ENCODE results near the gene PARD3B. TPM values are rescaled to one million over a fixed set of nuclear protein-coding genes. Genes with fewer than 3 reads are reported as not detected.

The PARD3B gene
- total RNA-seq, 1 donor from 2014 or later, result 9.3 TPM

DNA sequence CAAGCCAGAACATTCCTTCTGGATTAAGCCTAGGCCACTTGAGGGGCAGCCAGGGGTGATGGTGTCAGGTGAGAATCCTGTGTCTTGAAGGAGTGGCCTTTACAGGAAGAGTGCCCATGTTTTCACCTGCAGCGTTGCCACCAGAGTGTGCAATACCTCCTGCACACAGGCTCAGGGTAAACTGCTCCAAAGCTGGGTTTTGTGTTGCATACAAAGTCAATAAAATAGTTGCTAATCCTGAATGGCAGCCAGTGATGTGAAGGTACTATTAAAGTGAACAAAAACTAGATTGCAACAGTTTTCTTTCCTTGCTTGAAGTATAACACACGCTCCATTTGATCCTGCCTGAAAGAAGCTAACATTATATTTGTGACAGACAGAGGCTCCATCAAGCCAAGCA, 1072.6 kb downstream of the PARD3B start:
- no peak for DNase-seq (ENCODE audit: low spot score)
- ATAC-seq, result peak; percentile 88

DNA sequence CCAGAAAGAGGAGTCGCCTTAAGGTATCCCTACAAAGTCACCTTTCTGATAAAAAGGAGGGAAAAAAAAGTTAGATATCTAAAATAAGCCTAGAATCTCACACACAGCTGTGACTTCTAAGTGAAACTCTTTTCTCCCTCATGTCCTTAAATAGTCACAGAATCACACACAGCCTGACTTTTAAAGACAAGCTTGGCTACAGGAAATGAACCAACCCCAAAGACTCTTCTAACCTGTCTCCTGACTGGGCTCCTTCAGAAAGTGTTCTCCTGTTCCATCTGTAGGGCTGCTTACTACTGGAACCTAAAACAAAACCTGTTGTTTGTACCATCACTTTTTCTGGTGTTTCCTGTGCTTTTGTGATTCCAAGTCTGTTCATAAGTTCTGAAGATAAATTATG, 1074.3 kb downstream of the PARD3B start:
- ATAC-seq (no peak), DNase-seq (ENCODE audit: low spot score) (no peak)

DNA sequence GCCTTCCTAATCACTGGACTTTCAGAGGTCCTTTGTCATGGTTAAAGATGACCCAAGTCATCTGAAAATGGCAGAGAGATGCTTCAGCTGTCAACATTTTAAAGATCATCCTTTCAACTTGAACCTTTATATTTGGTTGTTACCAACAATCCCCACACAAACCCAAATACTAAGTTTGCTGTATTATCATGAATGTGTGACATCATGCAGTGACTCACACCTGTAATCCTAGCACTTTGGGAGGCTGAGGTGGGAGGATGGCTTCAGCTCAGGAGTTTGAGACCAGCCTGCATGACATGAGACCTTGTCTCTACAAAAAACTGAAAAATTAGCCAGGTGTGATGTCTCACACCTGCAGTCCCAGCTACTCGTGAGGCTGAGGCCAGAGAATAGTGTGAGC, 1081.8 kb downstream of the PARD3B start:
- DNase-seq (ENCODE audit: low spot score), result no peak

DNA sequence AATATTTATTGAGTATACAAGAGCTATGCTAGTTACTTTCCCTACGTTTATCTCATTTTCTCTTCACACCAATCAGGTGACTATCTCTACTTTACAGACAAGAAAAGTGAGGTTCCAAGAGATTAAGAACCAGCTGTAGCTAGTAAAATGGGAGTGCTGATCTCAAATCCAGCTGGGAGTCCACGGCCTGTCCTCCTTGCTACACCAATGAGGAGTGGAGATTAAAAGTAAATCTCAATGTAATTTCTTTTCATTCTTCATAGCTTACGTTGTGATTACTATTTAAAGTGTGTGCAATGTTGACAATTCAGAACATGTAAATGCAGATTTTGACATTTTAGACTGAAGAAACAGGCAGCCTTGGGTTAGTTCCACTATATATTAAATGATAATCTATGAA, 1083.1 kb downstream of the PARD3B start:
- ATAC-seq (no peak), DNase-seq (ENCODE audit: low spot score) (no peak)

More for the DNA sequence above, 1081.8 kb downstream of the PARD3B start:
- ATAC-seq, result no peak

DNA sequence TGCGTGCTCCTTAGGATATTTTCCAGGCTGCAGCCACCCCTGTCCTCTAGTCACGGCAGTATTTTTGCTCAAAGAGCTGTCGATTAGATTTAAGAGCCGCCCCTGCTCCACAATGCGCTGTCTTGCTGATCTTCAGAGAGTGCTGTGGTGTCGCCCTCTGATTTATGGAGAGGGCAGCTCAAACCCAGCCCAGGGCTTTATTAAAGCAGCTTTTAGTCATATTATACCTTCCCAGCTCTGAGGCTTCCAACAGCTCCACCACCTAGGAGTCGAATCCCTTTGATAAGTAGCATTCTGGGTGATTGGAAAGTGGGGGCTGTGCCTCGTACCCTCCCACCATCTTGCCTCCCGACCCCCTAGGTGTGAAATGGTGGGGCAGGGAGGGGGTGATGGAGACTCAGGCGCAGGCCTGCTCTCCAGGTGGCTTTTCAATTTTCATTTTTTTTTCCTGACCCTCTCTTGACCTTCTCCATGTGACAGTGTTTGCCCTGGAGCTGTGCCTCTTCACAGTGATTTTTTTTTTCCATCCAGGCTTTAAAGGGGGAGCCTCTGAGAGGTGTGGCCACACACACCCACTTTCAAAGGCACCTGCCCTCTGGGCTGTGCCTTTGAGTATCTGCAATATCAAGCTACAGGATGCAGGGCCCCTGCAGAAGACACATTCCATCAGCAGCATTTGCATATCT, 1084.0 kb downstream of the PARD3B start:
- DNase-seq (ENCODE audit: low spot score) (no peak), ATAC-seq (no peak)

- ATAC-seq (no peak), DNase-seq (ENCODE audit: low spot score) (no peak)
These were observed 1088.7 kb downstream of the PARD3B start for GRCh38 chr2:205633994-205634393.

DNA sequence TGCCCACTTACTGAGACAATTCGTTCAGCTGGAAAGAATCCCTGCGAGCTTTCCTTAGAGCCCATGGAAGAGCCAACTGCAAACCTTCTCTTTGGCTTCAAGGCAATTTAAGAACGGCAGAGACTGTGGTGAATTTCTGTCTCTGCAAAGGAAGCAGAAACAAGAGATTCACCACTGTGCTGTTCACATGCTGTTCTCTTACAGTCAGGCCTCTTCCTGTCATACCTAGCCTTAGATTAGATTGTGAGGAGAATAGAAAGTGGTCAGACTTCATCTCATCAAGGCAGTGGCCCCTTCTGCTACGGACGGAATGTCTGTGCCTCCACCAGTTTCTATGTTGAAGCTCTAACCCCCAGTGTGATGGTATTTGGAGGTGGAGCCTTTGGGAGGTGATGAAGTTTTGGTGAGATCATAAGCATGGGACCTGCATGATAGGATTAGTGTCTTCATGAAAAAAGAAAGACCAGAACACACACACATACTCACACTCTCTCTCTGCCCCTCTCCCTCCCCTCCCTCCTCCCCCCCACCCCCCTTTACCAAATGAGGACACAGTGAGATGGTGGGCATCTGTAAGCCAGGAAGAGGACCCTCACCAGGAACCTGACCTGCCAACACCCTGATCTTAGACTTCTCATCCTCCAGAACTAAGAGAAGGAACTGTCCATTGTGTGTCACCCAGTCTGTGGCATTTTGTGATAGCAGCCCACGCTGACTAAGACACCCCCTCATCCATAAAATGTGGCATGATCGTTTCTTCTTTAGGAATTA, 1091.5 kb downstream of the PARD3B start:
- DNase-seq (ENCODE audit: low spot score) (no peak), ATAC-seq (no peak)

GRCh38 chr2:205637320-205637602, 1092.0 kb downstream of the PARD3B start:
- DNase-seq (ENCODE audit: low spot score), result no peak
- no peak for ATAC-seq

- no peak for ATAC-seq
- DNase-seq (ENCODE audit: low spot score), result no peak
These were observed 1092.7 kb downstream of the PARD3B start for GRCh38 chr2:205637779-205638503.

GRCh38 chr2:205640716-205641115, 1095.4 kb downstream of the PARD3B start:
- DNase-seq (ENCODE audit: low spot score) (no peak), ATAC-seq (no peak)

DNA sequence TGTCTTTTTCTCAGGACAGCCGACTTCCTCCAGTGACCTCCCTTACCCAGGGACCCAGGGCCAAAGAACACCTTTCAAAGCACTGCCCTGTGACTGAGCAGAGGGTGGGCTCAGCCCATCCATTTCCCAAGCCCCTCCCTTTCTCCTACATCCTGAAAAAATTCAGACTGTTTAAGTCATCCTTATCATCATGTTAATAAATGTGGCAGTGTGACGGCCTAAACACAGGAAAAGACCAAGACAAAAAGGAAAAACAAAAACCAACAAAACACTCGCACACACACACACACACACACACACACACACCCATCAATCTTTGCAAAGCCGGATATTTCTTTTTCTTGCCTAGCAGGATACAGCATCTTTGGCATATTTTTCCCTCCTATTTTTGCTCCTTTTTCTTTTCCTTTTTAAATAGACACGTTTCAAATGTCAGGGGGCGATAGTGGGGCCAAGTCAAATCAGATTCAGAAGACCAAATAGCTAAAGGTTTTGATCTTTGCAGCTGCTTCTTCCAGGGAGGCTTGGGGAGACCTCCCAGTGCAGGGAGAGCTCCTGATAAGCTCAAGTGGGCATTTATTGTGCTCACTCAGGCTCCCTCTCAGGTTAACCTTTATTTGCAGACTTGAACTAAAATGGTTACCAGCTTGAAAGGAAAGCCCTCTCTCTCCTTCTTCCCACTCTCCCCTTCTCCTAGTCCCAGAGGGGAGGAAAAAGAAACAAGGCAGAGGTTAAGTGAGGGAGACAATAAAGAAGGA, 1097.5 kb downstream of the PARD3B start:
- ATAC-seq, result no peak
- DNase-seq (ENCODE audit: low spot score), result no peak

DNA sequence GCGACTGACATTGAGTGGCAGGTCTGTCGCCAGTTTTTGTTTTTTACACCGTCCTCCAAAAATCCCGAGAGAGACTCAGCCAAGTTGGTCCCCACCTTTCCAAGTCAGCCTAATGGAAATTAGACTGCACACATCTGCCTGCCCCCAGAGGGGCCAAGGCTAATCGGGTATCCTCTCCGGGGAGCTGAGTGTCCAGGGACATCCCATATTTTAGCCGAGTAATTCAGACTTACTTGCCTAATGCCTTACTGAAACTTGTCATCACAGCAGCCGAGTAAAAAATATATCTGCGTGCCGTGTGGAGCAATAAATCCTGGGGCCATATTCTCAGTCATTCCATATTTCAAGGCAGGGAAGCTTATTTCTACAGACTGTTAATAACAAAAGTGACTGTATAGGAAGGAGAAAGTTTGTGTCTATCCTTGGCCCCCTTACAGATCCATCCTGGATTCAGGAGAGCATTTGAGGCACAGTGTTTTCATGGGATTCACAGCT, 1098.2 kb downstream of the PARD3B start:
- no peak for DNase-seq (ENCODE audit: low spot score)
- ATAC-seq, result no peak

DNA sequence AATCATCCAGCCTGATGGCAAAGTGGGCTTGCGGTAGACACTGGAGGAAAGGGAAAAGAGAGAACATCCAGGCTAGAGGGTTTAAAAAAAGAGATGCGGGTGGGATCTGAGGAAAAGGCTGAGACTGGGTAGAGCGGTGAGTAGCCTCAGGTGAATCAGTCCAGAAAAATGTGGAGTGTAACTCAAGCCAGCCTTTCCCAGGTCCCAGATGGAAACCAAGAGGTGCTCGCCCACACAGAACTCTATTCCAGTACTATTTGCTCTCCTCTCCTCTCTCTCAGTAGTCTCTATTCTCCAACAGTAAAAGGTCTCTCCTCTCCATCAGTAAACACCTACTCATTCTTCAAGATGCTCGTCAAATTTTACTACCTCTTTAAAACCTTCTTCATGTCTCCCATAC, 1098.7 kb downstream of the PARD3B start:
- ATAC-seq (no peak), DNase-seq (ENCODE audit: low spot score) (no peak)

- peak; percentile 73 for ATAC-seq
These were observed 1101.4 kb downstream of the PARD3B start for GRCh38 chr2:205646680-205647079.

GRCh38 chr2:205650450-205650849, 1105.2 kb downstream of the PARD3B start:
- no peak for ATAC-seq

More at GRCh38 chr2:205646680-205647079, 1101.4 kb downstream of the PARD3B start:
- no peak for DNase-seq (ENCODE audit: low spot score)

GRCh38 chr2:205650931-205651330, 1105.7 kb downstream of the PARD3B start:
- no peak for DNase-seq (ENCODE audit: low spot score)
- no peak for ATAC-seq

More at GRCh38 chr2:205650450-205650849, 1105.2 kb downstream of the PARD3B start:
- no peak for DNase-seq (ENCODE audit: low spot score)

GRCh38 chr2:205651719-205652118, 1106.4 kb downstream of the PARD3B start:
- DNase-seq (ENCODE audit: low spot score) (no peak), ATAC-seq (no peak)

DNA sequence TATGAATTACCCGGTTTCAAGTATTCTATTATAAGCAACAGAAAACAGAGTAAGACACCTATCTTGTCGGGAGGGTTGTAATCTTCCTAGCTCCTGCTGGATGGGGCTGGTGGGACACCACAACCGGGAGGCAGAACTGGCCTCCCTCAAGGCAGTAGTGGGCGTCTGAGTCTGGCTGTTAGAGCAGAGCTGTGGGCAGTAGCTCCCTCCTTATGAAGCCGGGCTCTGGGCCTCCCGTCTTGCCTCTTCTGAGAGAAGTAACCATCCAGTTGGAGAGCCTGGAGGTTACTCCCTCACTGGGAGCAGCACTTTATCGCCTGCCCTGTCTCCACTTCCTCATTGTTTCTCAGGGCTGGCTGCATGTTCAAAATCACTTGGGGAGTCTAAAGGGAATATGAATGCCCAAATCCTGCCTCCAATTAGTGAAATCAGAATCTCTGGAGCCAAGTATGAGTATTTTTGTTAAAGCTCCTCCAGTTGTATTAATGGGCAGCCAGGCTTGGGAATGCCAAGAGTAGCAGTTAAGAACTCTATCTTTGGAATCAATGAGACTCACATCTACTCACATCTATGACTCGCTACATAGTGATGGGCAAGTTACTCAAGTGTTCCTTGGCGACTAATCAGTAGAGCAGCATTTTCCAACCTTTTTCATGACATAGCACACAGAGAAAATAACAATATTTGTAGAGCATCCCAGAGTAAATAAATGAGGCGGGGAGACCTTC, 1109.8 kb downstream of the PARD3B start:
- no peak for DNase-seq (ENCODE audit: low spot score)

GRCh38 chr2:205655779-205656456, 1110.6 kb downstream of the PARD3B start:
- DNase-seq (ENCODE audit: low spot score), result no peak
- ATAC-seq, result no peak

More for the DNA sequence above, 1109.8 kb downstream of the PARD3B start:
- ATAC-seq, result no peak

DNA sequence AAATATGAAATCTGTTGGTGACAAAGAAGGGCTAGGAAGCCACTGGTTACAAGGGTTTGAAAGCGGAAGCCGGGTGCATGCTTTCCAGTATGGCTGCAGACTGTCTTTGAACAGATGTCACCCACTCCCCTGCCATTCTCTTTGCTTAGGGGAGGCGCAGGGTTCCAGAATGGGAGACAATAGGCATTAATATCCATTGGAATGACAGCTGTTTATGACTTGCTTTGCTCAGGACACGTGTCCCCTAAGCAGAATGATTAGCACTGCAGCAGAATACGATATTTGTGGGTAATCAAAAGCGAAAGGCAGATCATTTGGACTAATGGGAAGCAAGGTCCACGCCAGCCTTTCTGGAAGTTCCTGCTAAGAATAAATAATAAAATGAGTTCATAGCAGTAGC, 1111.2 kb downstream of the PARD3B start:
- no peak for DNase-seq (ENCODE audit: low spot score)
- ATAC-seq, result no peak

Data from left lobe of liver (tissue), 2 donors.